Endothelial cell of hepatic sinusoid (primary cell): ENCODE results near the gene GHDC.
"Not testable (repeated sequence)": the region's sequence is repeated elsewhere in the genome, so short reads cannot be mapped to it uniquely, and the experiment has no call there.

Source experiments
- in situ Hi-C: cut with HindIII; loops from 2 replicates; pipeline ENCODE4 v1.10.0; 2017; ENCODE audit warnings: low sequenced_read_pairs

The GHDC gene

DNA sequence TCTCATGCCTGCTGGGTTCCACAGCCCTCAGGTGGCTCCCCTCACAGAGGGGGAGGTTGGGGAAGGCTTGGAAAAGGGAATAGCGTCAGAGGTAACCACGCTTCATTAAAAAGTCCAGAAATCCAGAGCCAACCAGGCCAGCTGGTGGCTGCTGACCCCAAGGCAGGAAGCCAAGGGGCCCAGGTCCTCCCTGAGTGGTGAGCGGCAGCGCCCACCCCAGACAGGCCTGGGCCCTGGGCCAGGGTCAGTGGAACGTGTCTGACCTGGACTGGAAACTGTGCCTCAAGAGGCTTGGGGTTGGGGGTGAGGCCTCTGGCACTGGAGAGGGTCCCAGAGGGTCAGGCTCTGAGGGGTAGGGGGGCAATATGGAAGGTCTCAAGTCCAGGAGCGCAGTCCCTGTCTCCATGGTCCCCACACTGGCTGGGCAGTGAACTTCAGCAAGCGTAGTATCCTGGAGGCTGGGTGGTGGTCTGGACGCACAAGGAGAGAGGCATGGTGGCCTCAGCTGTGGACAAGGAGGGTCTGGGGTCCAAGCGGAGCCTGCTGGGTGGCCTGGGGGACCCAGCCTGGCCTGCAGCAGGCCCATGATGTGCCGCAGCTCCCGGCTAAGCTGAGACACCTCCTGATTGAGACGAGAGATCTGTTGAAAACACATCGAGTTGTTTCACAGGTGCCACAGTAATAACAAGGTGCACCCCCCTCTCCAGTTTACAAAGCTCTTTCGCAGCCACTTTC, 34.3 kb downstream of the GHDC start:
- in situ Hi-C loops, result no loop called here

DNA sequence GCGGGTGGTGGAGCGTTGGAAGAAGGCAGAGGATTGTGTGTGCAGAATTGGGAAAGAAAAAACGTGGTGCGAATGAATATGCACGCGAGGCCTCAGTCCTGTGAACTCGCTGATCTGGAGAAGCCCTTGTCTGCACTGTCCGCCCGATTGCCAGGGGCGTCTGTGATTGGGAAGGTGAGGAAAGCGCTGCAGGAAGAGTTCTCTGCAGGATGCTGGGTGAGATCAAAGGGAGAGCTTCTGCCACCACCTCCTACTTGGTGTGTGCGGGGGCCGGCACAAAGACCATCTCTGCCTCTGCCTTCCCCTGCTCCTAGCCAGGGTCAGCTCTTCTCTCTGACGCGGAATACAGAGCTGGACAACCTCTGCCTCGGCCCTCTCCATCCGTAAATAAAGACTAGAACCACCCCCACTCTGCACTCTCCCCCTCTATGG, 38.7 kb downstream of the GHDC start:
- in situ Hi-C loops, result no loop called here

DNA sequence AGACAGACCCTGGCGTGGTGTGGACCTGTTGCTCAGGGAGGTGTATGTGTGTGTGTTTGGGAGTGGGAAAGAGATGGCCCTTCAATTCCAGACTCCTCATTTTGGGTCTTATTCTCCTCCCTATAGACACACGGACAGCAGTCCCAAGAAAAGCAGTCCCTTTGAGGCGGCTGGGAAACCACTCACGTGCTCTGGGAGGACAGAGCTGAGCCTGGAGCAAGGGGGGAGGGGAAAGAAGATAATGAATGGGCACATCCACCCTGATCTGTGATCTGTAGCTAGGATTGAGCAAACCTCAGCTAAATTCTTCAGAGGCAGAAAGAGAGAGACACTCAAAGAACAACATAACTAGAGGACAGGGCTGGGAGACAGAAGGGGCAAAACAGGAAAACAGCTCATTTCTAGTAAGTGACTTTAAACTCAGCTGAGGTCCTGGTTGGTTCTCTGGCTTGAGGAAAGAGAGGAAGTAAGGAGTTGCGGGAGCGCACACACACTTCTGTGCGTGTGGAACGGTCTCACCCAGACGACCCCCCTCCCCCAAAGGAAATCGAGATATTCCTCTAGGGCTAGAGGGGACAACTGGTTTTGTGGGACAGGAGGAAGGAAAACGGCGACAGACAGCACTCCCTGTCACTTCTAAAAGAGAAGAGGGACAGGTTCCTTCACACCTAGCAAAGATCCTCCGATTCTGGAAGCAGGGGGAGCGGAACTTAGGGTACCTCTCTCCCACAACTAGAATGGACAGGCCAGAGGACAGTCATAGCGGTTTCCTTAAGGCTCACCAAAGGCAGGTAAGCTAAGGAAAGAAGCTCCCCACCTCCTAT, 40.2 kb downstream of the GHDC start:
- in situ Hi-C loops, result no loop called here

DNA sequence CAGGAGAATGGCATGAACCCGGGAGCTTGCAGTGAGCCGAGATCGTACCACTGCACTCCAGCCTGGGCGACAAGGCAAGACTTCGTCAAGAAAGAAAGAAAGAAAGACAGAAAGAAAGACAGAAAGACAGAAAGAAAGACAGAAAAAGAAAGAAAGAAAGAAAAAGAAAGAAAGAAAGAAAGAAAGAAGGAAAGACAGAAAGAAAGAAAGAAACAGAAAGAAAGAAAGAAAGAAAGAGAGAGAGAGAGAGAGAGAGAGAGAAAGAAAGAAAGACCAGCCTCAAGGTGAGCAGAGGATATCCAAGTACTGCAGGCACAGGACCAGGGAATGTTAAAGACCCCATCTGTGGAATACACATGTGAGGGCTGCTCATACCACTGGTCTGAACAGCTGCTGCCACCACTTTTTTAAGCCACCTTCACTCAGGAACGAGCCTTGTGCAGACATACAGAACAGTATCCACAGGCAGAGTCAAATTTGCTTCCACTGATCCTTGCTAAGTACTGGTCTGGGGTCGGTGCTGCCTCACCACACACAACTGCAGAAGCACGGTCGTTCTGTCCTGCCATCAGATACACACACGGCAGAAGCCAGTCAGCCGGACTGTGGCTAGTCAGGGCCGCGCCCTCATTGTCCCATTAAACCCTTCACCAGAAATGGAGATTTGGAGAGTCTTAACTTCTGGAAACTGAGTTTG, 47.2 kb downstream of the GHDC start:
- in situ Hi-C loops, result no loop called here

DNA sequence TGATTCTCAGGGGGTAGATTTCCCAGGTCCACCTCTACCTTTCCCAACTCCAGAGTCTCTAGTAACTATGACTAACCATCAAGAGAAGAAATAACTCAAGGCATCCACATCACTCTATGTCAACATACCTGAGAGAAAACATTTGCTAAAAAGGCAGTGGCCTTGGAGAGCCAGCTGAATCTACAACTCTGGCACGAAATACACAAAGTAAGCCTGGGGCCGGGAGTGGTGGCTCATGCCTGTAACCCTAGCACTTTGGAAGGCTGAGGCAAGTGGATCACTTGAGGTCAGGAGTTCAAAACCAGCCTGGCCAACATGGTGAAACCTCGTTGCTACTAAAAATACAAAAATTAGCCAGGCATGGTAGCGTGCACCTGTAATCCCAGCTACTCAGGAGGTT, 51.2 kb downstream of the GHDC start:
- in situ Hi-C loops, result not testable (repeated sequence)

DNA sequence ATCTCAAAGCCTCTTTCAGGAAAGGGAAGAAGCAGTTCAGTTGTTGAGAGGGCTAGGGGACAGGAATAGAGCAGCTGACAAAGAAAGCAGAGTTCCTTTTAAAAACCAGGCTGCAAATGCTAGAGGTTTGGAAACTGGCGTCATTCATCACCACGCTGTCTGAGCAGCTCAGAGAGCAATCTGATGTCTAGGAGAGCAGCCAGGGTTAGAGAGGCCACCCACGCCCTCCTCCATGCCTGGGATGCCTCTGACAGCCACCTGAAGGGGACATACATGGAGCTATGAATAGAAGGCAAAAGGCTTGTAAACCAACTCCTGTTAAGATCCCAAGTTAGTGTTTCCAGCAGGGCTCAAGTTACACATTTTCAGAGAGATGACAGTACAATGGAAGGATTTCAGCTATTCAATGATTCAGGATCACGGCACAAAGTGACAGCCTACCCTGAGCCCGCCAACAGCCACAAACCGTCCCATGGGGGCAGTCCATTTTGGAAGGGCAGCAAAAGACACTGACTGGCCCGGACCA, 51.9 kb downstream of the GHDC start:
- in situ Hi-C loops, result no loop called here

DNA sequence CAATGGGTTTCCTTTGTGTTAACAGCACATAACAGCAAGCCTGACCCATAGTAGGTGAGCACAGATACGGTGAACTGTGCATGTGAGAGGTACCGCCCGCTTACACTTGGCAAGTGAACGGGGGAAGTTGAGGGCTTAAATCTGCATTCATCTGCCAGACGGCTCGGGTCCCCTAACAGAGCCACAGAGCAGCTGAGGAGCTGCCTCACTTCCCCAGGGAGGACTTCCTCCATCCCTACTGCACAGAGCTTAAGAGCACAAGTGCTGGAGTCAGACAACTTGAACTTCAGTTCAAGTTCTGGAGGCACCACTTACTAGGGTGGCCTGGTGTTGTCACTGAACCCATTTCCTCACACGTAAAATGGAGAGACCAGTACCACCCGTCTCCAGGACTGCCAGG, 52.9 kb downstream of the GHDC start:
- in situ Hi-C loops, result no loop called here

DNA sequence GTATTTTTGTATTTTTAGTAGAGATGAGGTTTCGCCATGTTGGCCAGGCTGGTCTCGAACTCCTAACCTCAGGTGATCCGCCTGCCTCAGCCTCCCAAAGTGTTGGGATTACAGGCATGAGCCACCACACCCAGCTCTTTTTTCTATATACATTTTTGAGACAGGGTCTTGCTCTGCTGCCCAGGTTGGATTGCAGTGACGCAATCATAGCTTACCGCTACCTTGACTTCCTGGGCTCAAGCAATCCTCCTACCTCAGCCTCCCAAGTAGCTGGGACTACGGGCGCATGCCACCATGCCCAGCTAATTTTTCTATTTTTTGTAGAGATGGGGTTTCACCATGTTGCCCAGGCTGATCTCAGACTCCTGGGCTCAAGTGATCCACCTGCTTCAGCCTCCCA, 53.6 kb downstream of the GHDC start:
- in situ Hi-C loops, result not testable (repeated sequence)
